Activated CD4-positive, CD25-positive, alpha-beta regulatory T cell treated with anti-CD3 and anti-CD28 coated beads, Interleukin-2, amount 50 U/mL, for 72 hours (primary cell): Measurements from ENCODE around the gene CLCN2.

Source experiments
- DNase-seq: peaks from one replicate; pipeline ENCODE4 v3.0.0; 2021

The CLCN2 gene

GRCh38 chr3:184321666-184322065, 39.7 kb downstream of the CLCN2 start:
- DNase-seq = no peak

DNA sequence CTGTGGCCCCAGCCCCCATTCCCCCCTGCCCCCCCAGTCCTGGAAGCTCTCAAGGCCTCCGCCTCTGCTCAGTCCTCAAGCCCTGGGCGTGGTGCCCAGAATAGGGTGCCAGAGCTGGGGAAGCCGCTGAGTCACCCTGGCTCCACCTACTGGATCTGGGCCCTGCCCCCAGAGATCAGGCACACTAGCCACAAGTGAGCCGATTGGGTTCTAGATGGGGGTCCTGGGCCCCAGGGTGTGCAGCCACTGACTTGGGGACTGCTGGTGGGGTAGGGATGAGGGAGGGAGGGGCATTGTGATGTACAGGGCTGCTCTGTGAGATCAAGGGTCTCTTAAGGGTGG, 41.3 kb downstream of the CLCN2 start:
- DNase-seq = no peak

DNA sequence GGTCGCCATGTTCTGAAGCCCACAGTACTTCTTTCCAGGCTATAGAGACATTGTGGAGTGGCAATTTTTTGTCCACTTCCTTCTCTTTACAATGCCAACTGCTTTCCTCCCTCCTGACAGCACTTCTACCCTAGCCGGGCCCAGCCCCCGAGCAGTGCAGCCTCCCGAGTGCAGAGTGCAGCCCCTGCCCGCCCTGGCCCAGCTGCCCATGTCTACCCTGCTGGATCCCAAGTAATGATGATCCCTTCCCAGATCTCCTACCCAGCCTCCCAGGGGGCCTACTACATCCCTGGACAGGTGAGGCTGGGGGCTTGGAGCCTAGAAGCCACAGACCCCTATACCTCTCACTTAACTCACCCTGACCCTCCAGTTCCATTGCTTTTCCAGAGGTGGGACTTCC, 44.2 kb downstream of the CLCN2 start:
- DNase-seq = no peak

DNA sequence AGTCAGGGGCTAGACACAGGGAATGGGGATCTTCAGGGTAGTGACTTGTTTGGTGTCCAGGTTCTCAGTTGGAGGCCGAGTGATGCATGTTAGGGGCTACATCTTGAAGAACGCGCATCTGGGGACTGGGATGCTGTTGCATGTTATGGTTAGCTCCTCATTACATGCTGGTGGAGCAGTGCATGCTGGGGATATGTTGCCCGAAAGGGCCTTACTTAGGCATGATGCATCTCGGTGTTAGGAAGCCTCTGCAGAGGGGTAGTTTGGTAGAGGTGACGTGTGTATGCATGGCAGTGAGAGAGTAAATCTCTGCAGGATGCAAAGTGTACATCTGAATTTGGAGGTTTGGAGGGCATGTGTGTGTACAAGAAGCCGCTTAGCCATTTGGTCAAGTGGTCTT, 44.6 kb downstream of the CLCN2 start:
- DNase-seq = no peak

DNA sequence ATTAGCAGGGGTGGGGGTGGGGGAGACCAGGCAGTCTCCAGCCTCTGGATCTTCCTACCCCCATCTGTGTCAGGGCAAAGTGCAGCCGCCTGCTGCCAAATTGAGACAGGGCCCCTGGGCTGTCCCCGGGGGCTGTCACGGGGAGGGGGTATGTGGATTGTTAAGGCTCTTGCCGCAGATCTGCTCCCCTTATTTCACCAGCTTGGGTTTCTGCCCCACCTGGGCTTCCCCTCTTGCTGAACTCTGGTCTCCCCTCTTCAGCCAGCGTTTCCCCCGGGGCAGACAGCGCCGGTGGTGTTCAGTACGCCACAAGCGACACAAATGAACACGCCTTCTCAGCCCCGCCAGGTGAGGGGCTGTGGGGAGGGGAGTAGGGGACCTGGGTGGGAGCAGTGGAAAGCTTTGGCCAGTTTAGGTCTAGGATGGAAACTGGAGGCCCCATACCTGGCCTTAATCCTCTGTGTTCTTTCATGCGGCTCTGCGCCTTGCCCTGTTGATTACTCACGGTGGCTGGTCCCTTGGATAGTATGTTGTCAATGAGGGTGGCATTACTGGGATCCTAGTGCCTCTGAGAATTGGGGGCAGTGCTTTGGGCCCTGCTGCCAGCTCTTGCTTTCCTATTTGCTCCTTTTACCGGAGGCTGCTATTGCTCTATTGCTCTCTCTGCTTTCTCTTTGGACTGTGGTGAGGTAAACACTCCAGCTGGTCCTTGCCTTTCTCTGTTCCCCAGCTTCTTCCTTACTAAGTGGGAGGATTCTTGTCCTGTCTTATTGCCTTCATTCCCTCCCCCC, 45.3 kb downstream of the CLCN2 start:
- no peak for DNase-seq

GRCh38 chr3:184315543-184315867, 45.9 kb downstream of the CLCN2 start:
- no peak for DNase-seq

GRCh38 chr3:184314700-184315542, 46.5 kb downstream of the CLCN2 start:
- peak; percentile 66 for DNase-seq

- DNase-seq = peak; percentile 94
Measured at GRCh38 chr3:184314363-184314699, 47.1 kb downstream of the CLCN2 start, which contains the start of gene EIF4G1. EIF4G1 (plus strand) TSS chr3:184314606; CDS start chr3:184315797, 1,191 bp downstream.

GRCh38 chr3:184311633-184312032, 49.8 kb downstream of the CLCN2 start:
- DNase-seq = no peak

DNA sequence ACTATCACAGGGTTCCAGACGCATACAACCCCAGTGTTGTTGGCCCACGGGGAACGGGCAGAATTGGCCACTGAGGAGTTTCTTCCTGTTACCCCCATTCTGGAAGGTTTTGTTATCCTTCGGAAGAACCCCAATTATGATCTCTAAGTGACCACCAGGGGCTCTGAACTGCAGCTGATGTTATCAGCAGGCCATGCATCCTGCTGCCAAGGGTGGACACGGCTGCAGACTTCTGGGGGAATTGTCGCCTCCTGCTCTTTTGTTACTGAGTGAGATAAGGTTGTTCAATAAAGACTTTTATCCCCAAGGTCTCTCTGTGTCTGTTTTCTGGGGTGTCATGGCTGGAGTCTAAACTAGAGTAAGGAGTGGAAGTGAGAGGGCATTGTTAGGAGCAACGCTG, 52.7 kb downstream of the CLCN2 start:
- DNase-seq = no peak

GRCh38 chr3:184307915-184308314, 53.5 kb downstream of the CLCN2 start:
- DNase-seq = no peak

- no peak for DNase-seq
Measured at GRCh38 chr3:184306341-184306972, 54.9 kb downstream of the CLCN2 start.

DNA sequence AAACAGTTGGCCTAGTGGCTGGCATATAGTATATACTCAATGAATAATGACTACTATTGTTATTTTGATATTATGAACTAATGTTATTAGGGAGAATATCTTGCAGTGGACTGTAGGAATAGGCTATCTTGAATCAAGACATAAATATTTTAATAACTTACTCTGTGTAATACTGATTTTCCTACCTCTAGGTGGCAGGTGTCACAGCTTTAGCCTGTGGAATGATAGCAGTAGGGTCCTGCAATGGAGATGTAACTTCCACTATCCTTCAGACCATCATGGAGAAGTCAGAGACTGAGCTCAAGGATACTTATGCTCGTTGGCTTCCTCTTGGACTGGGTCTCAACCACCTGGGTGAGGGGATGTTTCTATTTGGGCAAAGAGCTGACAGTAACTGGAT, 55.8 kb downstream of the CLCN2 start:
- DNase-seq = no peak

- no peak for DNase-seq
Measured at GRCh38 chr3:184300378-184300720, 61.1 kb downstream of the CLCN2 start.

DNA sequence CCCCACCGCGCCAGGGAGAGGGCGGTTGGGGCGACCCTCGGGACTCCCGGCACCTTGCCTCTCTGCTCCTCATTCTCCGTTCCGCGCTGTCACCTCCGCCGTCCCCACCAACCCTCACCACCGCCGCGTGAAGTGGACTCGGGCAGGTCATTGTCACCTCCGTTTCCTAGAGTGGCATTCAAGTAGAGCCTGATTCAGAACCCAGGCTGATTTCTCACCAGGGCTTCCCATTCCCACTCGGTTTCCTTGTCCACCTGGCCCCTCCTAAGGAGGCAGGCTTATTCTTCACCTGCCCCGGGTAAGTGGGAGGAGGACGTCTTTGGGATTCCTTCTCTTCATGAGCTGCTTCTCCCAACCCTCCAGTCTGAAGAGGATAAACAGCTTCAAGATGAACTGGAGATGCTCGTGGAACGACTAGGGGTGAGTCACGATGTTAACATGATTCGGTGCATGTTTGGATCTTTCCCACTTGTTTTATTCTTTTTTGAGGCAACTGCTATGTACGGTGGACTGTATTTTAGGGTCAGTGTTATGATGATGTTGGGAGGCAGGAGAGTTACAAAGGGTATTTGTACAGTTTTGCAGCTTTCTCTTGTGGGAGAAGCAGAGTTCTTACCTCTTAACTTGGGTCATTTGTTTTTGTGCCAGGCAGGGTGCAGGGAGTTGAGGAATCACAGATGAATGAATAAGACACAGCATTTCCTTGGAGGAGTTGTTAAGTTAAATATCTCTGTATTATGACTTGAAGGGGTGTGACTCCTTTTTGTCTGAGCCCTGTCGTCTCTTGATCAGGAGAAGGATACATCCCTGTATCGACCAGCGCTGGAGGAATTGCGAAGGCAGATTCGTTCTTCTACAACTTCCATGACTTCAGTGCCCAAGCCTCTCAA, 61.7 kb downstream of the CLCN2 start:
- DNase-seq = no peak

GRCh38 chr3:184298759-184299487, 62.5 kb downstream of the CLCN2 start, which contains the start of gene PSMD2:
PSMD2 (plus strand) TSS chr3:184299241; CDS start chr3:184299267, 26 bp downstream.
- DNase-seq = peak; percentile 95

DNA sequence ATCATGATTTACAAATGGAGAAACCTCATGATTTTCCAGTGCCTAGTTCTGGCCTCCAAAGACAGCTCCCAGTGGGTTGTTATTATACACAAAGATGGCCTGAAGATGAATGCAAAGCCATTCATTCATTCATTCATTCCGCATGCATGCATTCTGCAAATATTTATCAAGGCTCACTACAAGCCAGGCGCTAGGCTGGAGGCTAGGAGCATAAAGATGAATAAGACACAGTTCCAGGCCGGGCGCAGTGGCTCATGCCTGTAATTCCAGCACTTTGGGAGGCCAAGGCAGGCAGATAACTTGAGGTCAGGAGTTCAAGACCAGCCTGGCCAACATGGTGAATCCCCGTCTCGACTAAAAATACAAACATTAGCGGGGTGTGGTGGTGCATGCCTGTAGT, 64.8 kb downstream of the CLCN2 start:
- DNase-seq = no peak
